GM19328 (cell line): ENCODE measurements around the gene TMEM31.

Experiments used
- ATAC-seq: cut with Tn5 transposase; IDR thresholded peaks from one replicate; pipeline ENCODE4 v1.9.1; 2021; ENCODE audit warnings: mild to moderate bottlenecking, moderate library complexity; ENCODE audit not compliant: unreplicated experiment

TMEM31 gene

DNA sequence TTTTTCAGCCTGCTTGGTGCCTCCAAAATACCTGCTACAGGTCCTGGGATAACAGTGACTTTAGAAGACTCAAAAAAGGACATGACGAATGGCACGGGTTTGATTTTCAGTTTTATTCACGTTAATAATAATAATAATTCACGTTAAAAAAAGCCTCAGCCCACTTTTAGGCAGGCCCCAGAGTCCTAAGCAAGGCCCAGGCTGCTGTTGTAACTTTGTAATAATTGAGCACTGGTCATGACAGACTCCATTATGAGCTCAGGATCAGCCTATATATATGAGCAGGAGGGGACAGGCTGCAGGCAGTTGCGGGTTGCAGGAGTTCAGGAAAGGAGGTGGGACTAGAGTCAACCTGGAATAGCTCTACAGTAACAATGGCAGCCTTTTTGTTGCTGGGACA is at the start of gene TMEM31:
Gene TMEM31 (plus strand): TSS at position 301 of the 400 bp plus-strand sequence. CDS start 1,350 bp downstream, outside the sequence.
- no peak for ATAC-seq

DNA sequence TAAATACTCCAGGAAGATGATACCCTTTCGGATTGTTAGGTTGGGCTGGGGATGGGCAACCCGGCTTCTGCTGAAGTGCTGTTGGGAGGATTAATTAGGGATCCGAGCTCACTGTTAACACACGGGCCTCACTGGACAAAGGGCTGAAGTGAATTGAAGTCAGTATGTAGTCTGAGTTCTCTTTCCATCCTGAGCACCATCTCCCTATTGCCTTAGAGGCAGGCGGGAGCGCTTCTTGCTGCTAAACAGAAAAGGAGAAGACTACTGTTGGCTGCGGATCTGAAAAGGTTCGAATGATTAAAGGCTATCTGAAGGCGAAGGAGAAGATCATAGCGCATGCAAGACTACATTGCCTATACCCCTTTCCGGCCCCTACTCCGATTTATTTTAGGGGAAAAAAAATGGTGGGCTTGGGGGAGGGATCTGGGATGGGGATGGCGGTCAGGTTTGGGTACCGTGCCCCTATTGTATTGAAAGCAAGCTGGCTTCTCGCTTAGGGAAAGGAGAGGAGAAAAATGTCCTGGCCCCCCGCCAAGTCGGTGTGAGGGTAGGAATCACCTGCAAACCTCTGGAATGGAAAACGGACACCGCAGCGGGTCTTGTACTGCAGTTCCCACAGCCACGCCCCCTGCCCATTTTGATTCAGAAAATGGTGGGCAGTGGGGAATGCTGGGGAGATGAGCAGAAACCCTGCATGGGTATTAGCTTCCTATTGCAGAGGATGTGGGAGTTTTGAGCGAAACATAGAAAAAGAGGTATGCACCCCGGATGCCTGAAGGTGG is 46.5 kb upstream of the TMEM31 start:
- no peak for ATAC-seq

GRCh38 chrX:103666202-103667107 is 44.3 kb upstream of the TMEM31 start:
- no peak for ATAC-seq

DNA sequence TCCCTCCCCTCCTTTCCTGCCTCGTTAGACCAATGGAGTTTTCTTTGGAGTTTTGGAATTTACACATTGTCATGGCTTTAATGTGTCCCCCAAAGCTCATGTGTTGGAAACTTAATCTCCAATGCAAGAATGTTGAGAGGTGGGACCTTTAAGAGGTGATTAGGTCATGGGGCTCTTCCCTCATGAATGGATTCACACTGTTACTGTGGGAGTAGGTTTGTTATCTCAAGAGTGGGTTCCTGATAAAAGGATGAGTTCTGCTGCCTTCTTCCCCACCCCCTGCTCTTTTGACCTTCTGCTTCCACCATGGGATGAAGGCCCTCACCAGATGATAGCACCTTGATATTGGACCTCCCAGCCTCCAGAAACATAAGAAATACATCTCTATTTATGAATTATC is 41.0 kb upstream of the TMEM31 start:
- no peak for ATAC-seq

GRCh38 chrX:103674531-103675454 is 35.9 kb upstream of the TMEM31 start:
- ATAC-seq: no peak

- no peak for ATAC-seq
Observed at GRCh38 chrX:103678199-103678993, 32.3 kb upstream of the TMEM31 start.

DNA sequence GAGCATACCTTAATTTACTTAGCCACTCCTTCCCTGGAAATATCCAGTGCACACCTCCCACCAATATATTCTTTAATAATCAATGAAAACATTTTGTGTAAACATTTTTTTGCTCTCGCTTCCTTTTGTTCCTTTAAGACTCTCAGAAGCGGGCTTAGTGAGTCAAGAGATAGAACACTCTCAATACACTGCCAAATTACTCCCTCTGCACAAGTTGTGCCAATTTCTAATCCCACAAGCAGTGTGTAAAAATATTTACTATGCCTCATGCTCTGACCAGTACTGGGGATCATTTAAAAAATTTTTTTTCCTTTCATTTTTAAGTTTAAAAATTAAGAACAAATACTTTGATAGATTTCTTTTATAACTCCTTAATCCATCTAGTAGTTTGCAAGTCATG is 29.3 kb upstream of the TMEM31 start:
- ATAC-seq: no peak

- no peak for ATAC-seq
Observed at GRCh38 chrX:103685396-103685795, 25.3 kb upstream of the TMEM31 start.

DNA sequence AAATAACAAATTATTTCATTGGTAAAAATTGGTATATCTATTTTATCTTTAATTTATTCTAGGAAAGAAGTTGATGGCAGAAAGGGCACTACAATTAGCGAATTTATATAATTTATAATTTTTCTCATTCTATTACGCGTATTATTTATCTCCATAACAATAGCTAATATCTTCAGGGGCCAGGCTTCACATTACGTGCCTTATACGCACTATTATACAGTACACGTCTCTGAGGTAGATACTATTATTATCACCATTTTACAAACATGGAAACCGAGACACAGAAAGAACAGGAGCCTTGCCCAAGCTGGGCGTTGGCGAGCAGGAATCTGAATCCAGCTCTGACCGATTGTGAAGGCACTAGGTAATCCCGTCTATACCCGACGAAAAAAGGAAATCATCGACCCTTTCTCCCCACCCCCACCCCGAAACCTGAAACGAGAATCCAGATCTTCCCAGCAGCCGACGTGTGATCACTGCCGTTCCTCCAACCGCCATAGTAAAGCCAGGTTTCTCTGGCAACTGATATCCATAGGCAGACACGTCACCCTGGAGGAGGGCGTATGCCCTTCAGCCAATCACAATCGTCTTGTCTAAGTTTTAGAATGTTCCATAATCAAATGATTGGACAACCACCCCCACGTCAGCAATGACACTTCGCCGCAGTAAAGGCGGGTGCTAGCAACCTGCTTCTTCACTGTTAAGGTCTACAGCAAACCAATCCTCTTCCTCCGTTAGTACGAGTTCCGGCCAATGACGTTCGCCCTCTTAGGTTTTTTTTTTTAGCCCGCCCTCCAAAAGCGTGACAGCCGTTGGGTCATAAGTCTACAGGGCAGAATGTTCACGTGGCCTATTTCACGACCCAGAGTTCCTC is 24.3 kb upstream of the TMEM31 start, which contains the start of gene MORF4L2:
Gene MORF4L2 (minus strand): TSS at position 501 of the 874 bp plus-strand sequence. CDS start 9,672 bp downstream, outside the sequence.
- ATAC-seq: peak; percentile 89

DNA sequence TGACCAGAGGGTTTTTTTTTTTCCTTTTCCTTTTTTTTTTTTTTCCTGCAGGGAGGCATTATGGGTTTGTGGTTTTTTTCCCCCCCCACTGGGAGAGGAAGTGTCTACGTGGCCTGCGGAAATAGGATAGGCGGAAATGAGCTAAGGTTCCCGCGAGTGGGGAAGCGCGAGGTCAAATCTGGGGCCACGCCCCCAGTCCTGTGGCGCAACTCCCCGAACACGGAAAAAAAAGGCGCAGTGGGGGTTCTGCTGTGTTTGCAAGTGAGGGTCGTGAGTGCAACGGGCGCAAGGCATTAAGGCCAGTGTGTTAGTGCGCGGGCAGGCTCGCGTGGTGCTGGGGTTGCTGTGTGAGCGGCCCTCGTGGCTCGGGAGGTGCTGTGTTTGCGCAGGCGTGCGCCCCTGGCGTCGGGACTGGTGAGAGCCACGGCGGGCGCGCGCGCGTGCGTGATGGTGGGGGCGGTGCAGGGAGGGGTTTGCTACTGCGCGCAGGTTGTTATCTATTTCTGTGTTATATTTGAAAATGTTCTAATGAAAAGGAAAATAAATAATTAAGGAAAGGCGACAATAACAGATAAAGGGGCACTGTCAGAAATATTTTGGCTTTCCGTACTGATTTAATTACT is 23.5 kb upstream of the TMEM31 start:
- peak; percentile 38 for ATAC-seq

DNA sequence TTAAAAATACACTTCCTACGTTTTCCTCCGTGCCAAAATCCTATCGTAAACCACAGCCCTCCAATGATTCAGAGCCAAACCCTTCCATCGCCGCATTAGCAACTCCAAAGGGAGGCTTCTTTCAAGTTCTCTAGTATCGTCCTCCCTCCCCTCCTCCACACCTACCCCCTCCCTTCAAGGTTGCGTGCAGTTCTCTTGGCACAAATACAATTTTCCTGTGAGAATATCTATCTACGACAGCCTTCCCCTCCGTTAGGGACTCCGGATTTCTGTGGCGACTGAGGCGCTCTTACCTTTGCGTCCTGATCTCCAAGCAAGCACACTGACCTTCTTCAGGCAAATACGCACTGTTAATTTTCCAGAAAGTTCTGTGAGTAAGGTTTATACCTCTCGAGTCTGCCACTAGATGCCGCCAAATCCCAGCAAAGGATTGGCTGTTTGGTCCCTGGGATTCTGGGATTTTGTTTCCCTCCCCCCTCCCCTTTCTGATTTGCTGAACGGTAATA is 23.0 kb upstream of the TMEM31 start:
- ATAC-seq: no peak

GRCh38 chrX:103688946-103689345 is 21.8 kb upstream of the TMEM31 start:
- ATAC-seq: no peak

- no peak for ATAC-seq
Observed at GRCh38 chrX:103691059-103691458, 19.6 kb upstream of the TMEM31 start.

- no peak for ATAC-seq
Observed at GRCh38 chrX:103697687-103698086, 13.0 kb upstream of the TMEM31 start.

- ATAC-seq: no peak
Observed at GRCh38 chrX:103699243-103699642, 11.5 kb upstream of the TMEM31 start.

GRCh38 chrX:103704863-103705262 is 5.8 kb upstream of the TMEM31 start:
- no peak for ATAC-seq

DNA sequence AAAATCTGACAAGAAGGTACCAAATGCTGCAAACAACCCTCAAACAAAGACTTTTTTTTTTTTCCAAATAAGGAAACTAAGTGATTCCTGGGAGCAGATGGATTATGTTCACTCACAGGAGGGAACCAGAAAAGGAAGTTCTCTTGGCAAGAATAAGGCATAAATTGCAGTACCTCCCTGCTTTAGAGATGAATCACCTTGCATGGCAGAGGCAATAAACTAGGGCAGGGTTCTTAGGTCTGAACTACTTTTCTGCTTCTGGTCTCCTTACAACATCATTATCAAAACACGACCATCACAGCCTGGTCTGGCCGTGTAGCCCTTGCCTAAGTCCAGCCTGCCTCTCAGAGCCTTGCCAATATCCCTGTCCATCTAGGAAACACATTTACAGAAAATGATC is 6.3 kb downstream of the TMEM31 start:
- ATAC-seq: no peak

GRCh38 chrX:103718120-103718519 is 7.4 kb downstream of the TMEM31 start:
- no peak for ATAC-seq
